Adrenal gland (tissue), 12 donors: ENCODE results near the gene EDARADD. TPM values are rescaled to one million over a fixed set of nuclear protein-coding genes. Genes with fewer than 3 reads are reported as not detected.

Source experiments
- DNase-seq, 7 donors: peaks; one replicate each; pipeline ENCODE4 v3.0.0-alpha.2; 2019 to 2020
- H3K27ac ChIP-seq, 5 donors: fragments of 200-600 bp; sonication (generic) in 4 of 5; 1 replicate in 3 of 5; 2 replicates in 2 of 5; pipeline versions ENCODE4 v1.5.1 to v1.8.0; 2016 to 2020; ENCODE audit warnings: mild to moderate bottlenecking in 1 of 5
- H3K27me3 ChIP-seq: fragments of 200-600 bp; 2 replicates; pipeline ENCODE4 v1.8.0; 2021
- H3K36me3 ChIP-seq, 2 donors: fragments of 200-600 bp; replicated peaks in 1 of 2; 1 replicate in 1 of 2; 2 replicates in 1 of 2; pipeline versions ENCODE4 v1.5.1 to v1.8.0; 2018 to 2022
- H3K4me1 ChIP-seq, 2 donors: fragments of 200-600 bp; replicated peaks in 1 of 2; 1 replicate in 1 of 2; 2 replicates in 1 of 2; pipeline versions ENCODE4 v1.5.1 to v1.8.0; 2018 to 2021
- H3K4me3 ChIP-seq, 4 donors: fragments of 200-600 bp; sonication (generic) in 3 of 4; one replicate each; pipeline ENCODE4 v1.5.1; 2016 to 2018
- H3K9me3 ChIP-seq, 3 donors: fragments of 200-600 bp; sonication (generic) in 1 of 3; replicated peaks in 1 of 3; 1 replicate in 2 of 3; 2 replicates in 1 of 3; pipeline versions ENCODE4 v1.5.1 to v1.8.0; 2016 to 2021
- CTCF ChIP-seq, 6 experiments: fragments of 450-650 bp in 4 of 6; fragments of 200-600 bp in 2 of 6; sonication (generic) in 1 of 6; IDR thresholded peaks; 1 replicate in 5 of 6; 2 replicates in 1 of 6; pipeline versions ENCODE4 v1.5.1 to v1.8.0; 2016 to 2021; ENCODE audit warnings: antibody characterized with exemption in 6 of 6, mild to moderate bottlenecking in 2 of 6, moderate library complexity in 1 of 6
- POLR2A ChIP-seq, 2 donors: fragments of 450-650 bp; IDR thresholded peaks; one replicate each; pipeline ENCODE4 v1.6.1; 2017; ENCODE audit warnings: antibody characterized with exemption in 2 of 2, mild to moderate bottlenecking in 2 of 2, moderate library complexity in 1 of 2
- WGBS, 4 donors: extraction: QIAGEN DNeasy Blood & Tissue Kit in 2 of 4; methylation state at CpG; one replicate each; pipeline versions ENCODE4 v1.1.5 to v1.1.7; 2013 to 2017; 5-methylcytosine and 5-hydroxymethylcytosine counted together
- intact Hi-C, 2 donors: fragments of 100-400 bp; cut with DNase I; formaldehyde crosslinking; loops; one replicate each; pipeline versions ENCODE4 v1.14.1 to v1.15.0; 2022 to 2023
- polyA plus RNA-seq, 3 donors: library from polyadenylated mRNA; stranded (reverse); fragments of 200-250 nt in 2 of 3; fragments of 350-450 nt in 1 of 3; fragmentation: Illumina TruSeq in 1 of 3; extraction: RNeasy Lipid Tissue Mini Kit (QIAGEN cat#74804) in 1 of 3; gene quantifications; one replicate each; pipeline ENCODE4 v1.2.3, GENCODE V29; 2013 to 2014
- total RNA-seq, 9 donors: library from RNA; depleted of rRNA in 4 of 9; stranded (reverse); fragments of >200 nt in 4 of 9; fragments of 120-200 nt in 1 of 9; fragmentation: NEBNext Ultra II Directional in 1 of 9; extraction: Animal tissue kit (Norgen Biotek cat#: 25700) in 1 of 9; gene quantifications; one replicate each; pipeline versions ENCODE4 v1.1.0 to v1.2.4, GENCODE V29; 2013 to 2023
- donor health status: healthy with polysubstance abuse.
- donor health status: Bipolar disorder and iron deficiency.
- donor health status: DM: yes; HTN: yes; CAD: no.
- donor health status: DM: no; HTN: no; CAD: no.
- donor health status: DM: no; HTN: no; CAD: no.
- donor health status: DM: yes; HTN: yes; CAD: no.

Gene EDARADD
- total and polyA plus RNA-seq, 12 donors = 0.03 to 1.2 (median 0.27) TPM; not detected in 1

GRCh38 chr1:236489710-236490377, 95.8 kb downstream of the EDARADD start:
- 25 to 27% (median 25%) methylated on average over 11 of the region's 11 CpGs for WGBS, 4 donors
- no peak for TF ChIP-seq POLR2A (IDR thresholded peaks at IDR 0.05)
- peak; percentile 45 to 72 (median 62) for TF ChIP-seq CTCF (IDR thresholded peaks at IDR 0.05)
- peak in 6 of 7 donors; percentile 15 to 59 (median 24) for DNase-seq

GRCh38 chr1:236491469-236492136, 97.5 kb downstream of the EDARADD start:
- Histone ChIP-seq H3K4me3 (no peak overlapping the region), H3K4me1 (no peaks in the 10 kb centered on the region), H3K27ac (peak overlapping the region in 1 of 5 donors; percentile 22), H3K36me3 (no peaks in the 10 kb centered on the region), H3K27me3 (no peaks in the 10 kb centered on the region), H3K9me3 (no peaks in the 10 kb centered on the region)
- WGBS, 4 donors = 56 to 73% (median 65%) methylated on average over 6 to 10 of the region's 10 CpGs
- no peak for TF ChIP-seq POLR2A (IDR thresholded peaks at IDR 0.05)
- no peak for TF ChIP-seq CTCF (IDR thresholded peaks at IDR 0.05)
- intact Hi-C loops = loop anchor here (2.0 to 5.0 kb wide), 2 partner anchors 383 to 389 kb away; no protein-coding TSS in a partner anchor
- no peak for DNase-seq

More at GRCh38 chr1:236489710-236490377, 95.8 kb downstream of the EDARADD start:
- no peaks in the 10 kb centered on the region for H3K36me3 ChIP-seq
- H3K9me3 ChIP-seq = no peaks in the 10 kb centered on the region
- intact Hi-C loops = loop anchor here (2.0 to 5.0 kb wide), 3 partner anchors 378 to 388 kb away; no protein-coding TSS in a partner anchor
- no peak overlapping the region for H3K4me3 ChIP-seq
- no peaks in the 10 kb centered on the region for H3K27me3 ChIP-seq
- H3K4me1 ChIP-seq = no peaks in the 10 kb centered on the region
- H3K27ac ChIP-seq = peak overlapping the region in 1 of 5 donors; percentile 29

GRCh38 chr1:236492378-236492777, 98.3 kb downstream of the EDARADD start:
- H3K4me1 ChIP-seq = no peaks in the 10 kb centered on the region
- H3K9me3 ChIP-seq = no peaks in the 10 kb centered on the region
- TF ChIP-seq CTCF (IDR thresholded peaks at IDR 0.05) = no peak
- TF ChIP-seq POLR2A (IDR thresholded peaks at IDR 0.05) = no peak
- WGBS, 4 donors = 58 to 97% (median 84%) methylated on average over 2 of the region's 2 CpGs
- DNase-seq = no peak
- no peak overlapping the region for H3K27ac ChIP-seq
- intact Hi-C loops = loop anchor here in 1 of 2 donors (5.0 kb wide), 1 partner anchor 390 kb away; no protein-coding TSS in a partner anchor
- no peaks in the 10 kb centered on the region for H3K36me3 ChIP-seq
- no peak overlapping the region for H3K4me3 ChIP-seq
- no peaks in the 10 kb centered on the region for H3K27me3 ChIP-seq

- WGBS, 4 donors = 85 to 91% (median 87%) methylated on average over 11 of the region's 11 CpGs
- TF ChIP-seq POLR2A (IDR thresholded peaks at IDR 0.05) = no peak
- TF ChIP-seq CTCF (IDR thresholded peaks at IDR 0.05) = no peak
Measured at GRCh38 chr1:236494082-236494481, 100.0 kb downstream of the EDARADD start.

More at GRCh38 chr1:236494082-236494481, 100.0 kb downstream of the EDARADD start:
- H3K27me3 ChIP-seq = no peaks in the 10 kb centered on the region
- H3K4me1 ChIP-seq = no peaks in the 10 kb centered on the region
- no peaks in the 10 kb centered on the region for H3K9me3 ChIP-seq
- intact Hi-C loops = loop anchor here in 1 of 2 donors (5.0 kb wide), 1 partner anchor 392 kb away; no protein-coding TSS in a partner anchor
- H3K36me3 ChIP-seq = no peaks in the 10 kb centered on the region
- no peak overlapping the region for H3K27ac ChIP-seq
- no peak overlapping the region for H3K4me3 ChIP-seq
- DNase-seq = no peak
